ENCODE measurements around the gene CLEC18B. TPM values are rescaled to one million over a fixed set of nuclear protein-coding genes. Genes with fewer than 3 reads are reported as not detected.

CLEC18B gene
- total RNA-seq, 8 experiments from 2014 or later = 0.90 to 7.8 (median 3.4) TPM; not detected in 1

Other genes with a start within 250 kb of the CLEC18B start
- 100 to 1,000 TPM in 5 of 8 experiments, 10 to 100 TPM in 3; 72.2 to 183 (median 126) TPM for gene PSMD7, start 124.7 kb downstream of the CLEC18B start, total RNA-seq
- 1 to 10 TPM in 7 of 8 experiments, under 1 TPM in 1; 0.33 to 3.2 (median 1.6) TPM for gene NPIPB15, start 45.2 kb downstream of the CLEC18B start, total RNA-seq
- 100 to 1,000 TPM in 4 of 8 experiments, 10 to 100 TPM in 4; 69.9 to 171 (median 90.4) TPM for gene GLG1, start 185.6 kb upstream of the CLEC18B start, total RNA-seq
- 10 to 100 TPM in 5 of 8 experiments, 1 to 10 TPM in 3; 9.1 to 46.0 (median 12.6) TPM for gene RFWD3, start 245.4 kb upstream of the CLEC18B start, total RNA-seq

Measured in motor neuron (in vitro differentiated cells).